ENCODE results near the gene PDS5A. TPM values are rescaled to one million over a fixed set of nuclear protein-coding genes. Genes with fewer than 3 reads are reported as not detected.
"Not testable (repeated sequence)": the region's sequence is repeated elsewhere in the genome, so short reads cannot be mapped to it uniquely, and the experiment has no call there.

Gene PDS5A
- total RNA-seq, 2 donors from 2014 or later: 88.2 to 98.6 TPM

- no peak overlapping the region for H3K9ac ChIP-seq (ENCODE audit: extremely low read depth, low read length, poor library complexity, severe bottlenecking)
- Mint-ChIP-seq H3K27me3 (ENCODE audit: insufficient read depth) (no peaks in the 10 kb centered on the region), H3K4me3 (no peak overlapping the region), H3K9me3 (peaks cover 10% of the 10 kb centered on the region), H3K27ac (no peak overlapping the region), H3K4me1 (no peaks in the 10 kb centered on the region), H3K36me3 (ENCODE audit: low read depth) (peaks cover 2% of the 10 kb centered on the region)
- no peaks in the 10 kb centered on the region for H3K4me1 ChIP-seq (ENCODE audit: control insufficient read depth, insufficient read depth, low read length)
- H3K36me3 ChIP-seq (ENCODE audit: control insufficient read depth, insufficient read depth, low read length): no peaks in the 10 kb centered on the region
- no peak for TF ChIP-seq CTCF (conservative IDR thresholded peaks at IDR 0.05)
- WGBS, 2 experiments (ENCODE audit: insufficient coverage in 1 of 2, insufficient read length in 1 of 2): 89 to 92% methylated on average over 5 to 8 of the region's 8 CpGs
- no peak for DNase-seq
- H3K9me3 ChIP-seq (ENCODE audit: control insufficient read depth, low read length): no peaks in the 10 kb centered on the region
- no peaks in the 10 kb centered on the region for H3K27me3 ChIP-seq (ENCODE audit: control insufficient read depth, insufficient read depth, low read length, poor library complexity, severe bottlenecking)
- H3K27ac ChIP-seq (ENCODE audit: low read depth, low read length): no peak overlapping the region
- H3K4me3 ChIP-seq (ENCODE audit: low read length): no peak overlapping the region
These were observed 169.4 kb downstream of the PDS5A start for GRCh38 chr4:39808231-39808749.

GRCh38 chr4:39802005-39802404, 175.7 kb downstream of the PDS5A start:
- H3K9ac ChIP-seq (ENCODE audit: extremely low read depth, low read length, poor library complexity, severe bottlenecking): no peak overlapping the region
- no peaks in the 10 kb centered on the region for H3K4me1 ChIP-seq (ENCODE audit: control insufficient read depth, insufficient read depth, low read length)
- H3K27me3 ChIP-seq (ENCODE audit: control insufficient read depth, insufficient read depth, low read length, poor library complexity, severe bottlenecking): no peaks in the 10 kb centered on the region
- no peaks in the 10 kb centered on the region for H3K9me3 ChIP-seq (ENCODE audit: control insufficient read depth, low read length)
- no peak for TF ChIP-seq CTCF (conservative IDR thresholded peaks at IDR 0.05)
- H3K27ac Mint-ChIP-seq: no peak overlapping the region
- WGBS, 2 experiments (ENCODE audit: insufficient coverage in 1 of 2, insufficient read length in 1 of 2): 46% methylated on average over 4 of the region's 4 CpGs; no CpG with 5 or more reads in 1 of the 2 experiments
- H3K36me3 Mint-ChIP-seq (ENCODE audit: low read depth): no peaks in the 10 kb centered on the region
- no peaks in the 10 kb centered on the region for H3K9me3 Mint-ChIP-seq
- H3K36me3 ChIP-seq (ENCODE audit: control insufficient read depth, insufficient read depth, low read length): no peaks in the 10 kb centered on the region
- no peaks in the 10 kb centered on the region for H3K4me1 Mint-ChIP-seq
- H3K27me3 Mint-ChIP-seq (ENCODE audit: insufficient read depth): no peaks in the 10 kb centered on the region
- no peak overlapping the region for H3K27ac ChIP-seq (ENCODE audit: low read depth, low read length)
- no peak overlapping the region for H3K4me3 ChIP-seq (ENCODE audit: low read length)
- no peak for DNase-seq
- H3K4me3 Mint-ChIP-seq: no peak overlapping the region

GRCh38 chr4:39792976-39793375, 184.7 kb downstream of the PDS5A start:
- H3K4me3 ChIP-seq (ENCODE audit: low read length); H3K9me3 Mint-ChIP-seq; H3K4me1 ChIP-seq (ENCODE audit: control insufficient read depth, insufficient read depth, low read length); H3K27ac Mint-ChIP-seq; H3K36me3 Mint-ChIP-seq (ENCODE audit: low read depth); H3K9me3 ChIP-seq (ENCODE audit: control insufficient read depth, low read length); H3K27me3 ChIP-seq (ENCODE audit: control insufficient read depth, insufficient read depth, low read length, poor library complexity, severe bottlenecking); H3K27ac ChIP-seq (ENCODE audit: low read depth, low read length); H3K9ac ChIP-seq (ENCODE audit: extremely low read depth, low read length, poor library complexity, severe bottlenecking); H3K36me3 ChIP-seq (ENCODE audit: control insufficient read depth, insufficient read depth, low read length); H3K4me3 Mint-ChIP-seq; H3K27me3 Mint-ChIP-seq (ENCODE audit: insufficient read depth); H3K4me1 Mint-ChIP-seq: not testable (repeated sequence)
- 92 to 93% methylated on average over 13 of the region's 13 CpGs for WGBS, 2 experiments (ENCODE audit: insufficient coverage in 1 of 2, insufficient read length in 1 of 2)
- peak; percentile 7 for DNase-seq

GRCh38 chr4:39792529-39792928, 185.2 kb downstream of the PDS5A start:
- no peak overlapping the region for H3K4me3 Mint-ChIP-seq
- H3K27me3 Mint-ChIP-seq (ENCODE audit: insufficient read depth): no peaks in the 10 kb centered on the region
- Histone ChIP-seq H3K4me1 (ENCODE audit: control insufficient read depth, insufficient read depth, low read length) (no peaks in the 10 kb centered on the region), H3K9ac (ENCODE audit: extremely low read depth, low read length, poor library complexity, severe bottlenecking) (no peak overlapping the region), H3K36me3 (ENCODE audit: control insufficient read depth, insufficient read depth, low read length) (no peaks in the 10 kb centered on the region), H3K4me3 (ENCODE audit: low read length) (no peak overlapping the region), H3K9me3 (ENCODE audit: control insufficient read depth, low read length) (no peaks in the 10 kb centered on the region), H3K27ac (ENCODE audit: low read depth, low read length) (no peak overlapping the region), H3K27me3 (ENCODE audit: control insufficient read depth, insufficient read depth, low read length, poor library complexity, severe bottlenecking) (no peaks in the 10 kb centered on the region)
- no peaks in the 10 kb centered on the region for H3K9me3 Mint-ChIP-seq
- no peaks in the 10 kb centered on the region for H3K36me3 Mint-ChIP-seq (ENCODE audit: low read depth)
- 96 to 100% methylated on average over 3 of the region's 3 CpGs for WGBS, 2 experiments (ENCODE audit: insufficient coverage in 1 of 2, insufficient read length in 1 of 2)
- no peak overlapping the region for H3K27ac Mint-ChIP-seq
- H3K4me1 Mint-ChIP-seq: no peaks in the 10 kb centered on the region
- TF ChIP-seq CTCF (conservative IDR thresholded peaks at IDR 0.05): no peak
- DNase-seq: peak; percentile 18

Data from endodermal cell (in vitro differentiated cells).